ENCODE results near the gene GALNT2. TPM values are rescaled to one million over a fixed set of nuclear protein-coding genes. Genes with fewer than 3 reads are reported as not detected.

GALNT2 gene
- polyA plus RNA-seq, 3 donors: 19.6 to 25.6 (median 23.4) TPM

DNA sequence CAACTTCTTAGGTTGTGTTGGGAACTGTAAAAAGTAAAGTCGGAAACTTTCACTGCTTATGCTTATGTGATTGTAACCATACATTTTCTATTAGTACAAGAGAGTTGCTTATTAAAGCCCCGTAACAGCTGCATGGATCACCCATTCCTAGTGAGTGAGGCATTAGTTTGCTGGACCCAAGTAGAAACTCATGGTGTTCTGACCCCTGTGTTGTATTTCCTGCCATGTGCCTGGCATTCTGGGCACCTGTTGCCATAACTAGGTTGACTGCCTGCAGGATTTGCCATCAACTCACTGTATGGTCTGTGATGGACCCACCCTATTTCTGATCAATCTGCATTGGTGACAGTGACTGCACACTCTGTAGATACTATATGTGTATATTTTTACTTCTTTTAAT is 186.1 kb downstream of the GALNT2 start:
- no peak for DNase-seq
- Mint-ChIP-seq H3K27me3 (ENCODE audit: low read depth in 3 of 3) (peaks cover 0 to 1% (median 0%) of the 10 kb centered on the region in 3 donors), H3K9me3 (peaks cover under 1 to 6% (median 1%) of the 10 kb centered on the region in 7 donors), H3K4me1 (no peaks in the 10 kb centered on the region), H3K27ac (peak overlapping the region in 1 of 7 donors; percentile 9), H3K4me3 (no peak overlapping the region), H3K36me3 (peaks cover 86 to 97% of the 10 kb centered on the region in 2 donors)
- peaks cover 71 to 100% of the 10 kb centered on the region in 2 donors for H3K36me3 ChIP-seq (replicated peaks in 1 of 2; ENCODE audit: control insufficient read depth in 1 of 2, insufficient read depth in 2 of 2, low read length in 2 of 2)
- H3K27me3 ChIP-seq (ENCODE audit: control insufficient read depth in 2 of 2, insufficient read depth in 2 of 2, low read length in 2 of 2): no peaks in the 10 kb centered on the region
- no peak overlapping the region for H3K4me3 ChIP-seq (replicated peaks in 1 of 3; ENCODE audit: low read depth in 2 of 3, low read length in 3 of 3)
- H3K9ac ChIP-seq (ENCODE audit: insufficient read depth, low read length, poor library complexity, severe bottlenecking): no peak overlapping the region
- TF ChIP-seq, protein P1, sequence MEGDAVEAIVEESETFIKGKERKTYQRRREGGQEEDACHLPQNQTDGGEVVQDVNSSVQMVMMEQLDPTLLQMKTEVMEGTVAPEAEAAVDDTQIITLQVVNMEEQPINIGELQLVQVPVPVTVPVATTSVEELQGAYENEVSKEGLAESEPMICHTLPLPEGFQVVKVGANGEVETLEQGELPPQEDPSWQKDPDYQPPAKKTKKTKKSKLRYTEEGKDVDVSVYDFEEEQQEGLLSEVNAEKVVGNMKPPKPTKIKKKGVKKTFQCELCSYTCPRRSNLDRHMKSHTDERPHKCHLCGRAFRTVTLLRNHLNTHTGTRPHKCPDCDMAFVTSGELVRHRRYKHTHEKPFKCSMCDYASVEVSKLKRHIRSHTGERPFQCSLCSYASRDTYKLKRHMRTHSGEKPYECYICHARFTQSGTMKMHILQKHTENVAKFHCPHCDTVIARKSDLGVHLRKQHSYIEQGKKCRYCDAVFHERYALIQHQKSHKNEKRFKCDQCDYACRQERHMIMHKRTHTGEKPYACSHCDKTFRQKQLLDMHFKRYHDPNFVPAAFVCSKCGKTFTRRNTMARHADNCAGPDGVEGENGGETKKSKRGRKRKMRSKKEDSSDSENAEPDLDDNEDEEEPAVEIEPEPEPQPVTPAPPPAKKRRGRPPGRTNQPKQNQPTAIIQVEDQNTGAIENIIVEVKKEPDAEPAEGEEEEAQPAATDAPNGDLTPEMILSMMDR (IDR thresholded peaks at IDR 0.05): no peak
- WGBS (ENCODE audit: insufficient coverage): no CpG with 5 or more reads among the region's 2 CpGs
- H3K4me1 ChIP-seq (ENCODE audit: control insufficient read depth in 1 of 2, insufficient read depth in 2 of 2, low read length in 2 of 2): no peaks in the 10 kb centered on the region
- no peaks in the 10 kb centered on the region for H3K9me3 ChIP-seq (replicated peaks in 1 of 2; ENCODE audit: control insufficient read depth in 1 of 2, insufficient read depth in 1 of 2, low read length in 2 of 2)
- no peak overlapping the region for H3K4me2 ChIP-seq (replicated peaks; ENCODE audit: extremely low read depth, low read length, poor library complexity, severe bottlenecking)
- no peaks in the 10 kb centered on the region for H3K79me2 ChIP-seq (ENCODE audit: insufficient read depth, low read length)
- no peak overlapping the region for H3K27ac ChIP-seq (ENCODE audit: low read depth in 1 of 2, low read length in 2 of 2)
- no peak overlapping the region for H2AFZ ChIP-seq (ENCODE audit: insufficient read depth, low read depth, low read length, poor library complexity, severe bottlenecking)
- intact Hi-C loops (cut with micrococcal nuclease): no loop called here
- H4K20me1 ChIP-seq (ENCODE audit: insufficient read depth, low read length): no peaks in the 10 kb centered on the region

DNA sequence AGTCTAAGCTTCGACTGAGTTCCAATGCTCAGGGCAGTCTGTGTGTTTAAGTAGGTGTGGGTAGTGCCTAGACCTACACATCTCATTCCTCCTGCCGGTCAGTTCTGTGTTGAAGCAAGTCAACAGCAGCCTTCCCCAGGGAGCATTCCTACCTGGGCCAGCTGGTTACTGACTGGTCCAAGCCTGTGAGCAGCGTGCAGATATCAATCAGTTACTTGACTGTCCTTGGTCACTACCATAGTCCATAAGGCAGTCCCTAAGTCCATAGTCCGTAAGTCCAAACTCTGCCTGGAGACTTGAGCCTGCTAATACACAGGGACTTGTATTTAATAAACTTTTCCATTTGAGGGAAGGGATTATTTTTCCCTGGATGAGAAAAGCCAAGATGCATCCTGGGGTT is 187.2 kb downstream of the GALNT2 start:
- 100% methylated on average over 1 of the region's 4 CpGs for WGBS (ENCODE audit: insufficient coverage)
- H3K4me2 ChIP-seq (replicated peaks; ENCODE audit: extremely low read depth, low read length, poor library complexity, severe bottlenecking): no peak overlapping the region
- H3K36me3 ChIP-seq (replicated peaks in 1 of 2; ENCODE audit: control insufficient read depth in 1 of 2, insufficient read depth in 2 of 2, low read length in 2 of 2): peaks cover 60 to 100% of the 10 kb centered on the region in 2 donors
- Mint-ChIP-seq H3K27ac (no peak overlapping the region), H3K9me3 (peaks cover 1 to 7% (median 3%) of the 10 kb centered on the region in 7 donors), H3K36me3 (peaks cover 86 to 97% of the 10 kb centered on the region in 2 donors), H3K4me3 (no peak overlapping the region), H3K27me3 (ENCODE audit: low read depth in 3 of 3) (peaks cover 0 to 1% (median 0%) of the 10 kb centered on the region in 3 donors), H3K4me1 (peaks cover 1% of the 10 kb centered on the region)
- H3K27ac ChIP-seq (ENCODE audit: low read depth in 1 of 2, low read length in 2 of 2): no peak overlapping the region
- no peak for DNase-seq
- no peaks in the 10 kb centered on the region for H3K79me2 ChIP-seq (ENCODE audit: insufficient read depth, low read length)
- no peak overlapping the region for H2AFZ ChIP-seq (ENCODE audit: insufficient read depth, low read depth, low read length, poor library complexity, severe bottlenecking)
- H3K27me3 ChIP-seq (ENCODE audit: control insufficient read depth in 2 of 2, insufficient read depth in 2 of 2, low read length in 2 of 2): no peaks in the 10 kb centered on the region
- TF ChIP-seq, protein P1 (IDR thresholded peaks at IDR 0.05): no peak
- no peak overlapping the region for H3K4me3 ChIP-seq (replicated peaks in 1 of 3; ENCODE audit: low read depth in 2 of 3, low read length in 3 of 3)
- intact Hi-C loops (cut with micrococcal nuclease): no loop called here
- no peaks in the 10 kb centered on the region for H3K4me1 ChIP-seq (ENCODE audit: control insufficient read depth in 1 of 2, insufficient read depth in 2 of 2, low read length in 2 of 2)
- H3K9ac ChIP-seq (ENCODE audit: insufficient read depth, low read length, poor library complexity, severe bottlenecking): no peak overlapping the region
- H3K9me3 ChIP-seq (replicated peaks in 1 of 2; ENCODE audit: control insufficient read depth in 1 of 2, insufficient read depth in 1 of 2, low read length in 2 of 2): no peaks in the 10 kb centered on the region
- no peaks in the 10 kb centered on the region for H4K20me1 ChIP-seq (ENCODE audit: insufficient read depth, low read length)

Data from CD14-positive monocyte (primary cell).